UCSD-AML1 (cell line): ENCODE measurements around the gene RSPH10B.
A peak's percentile ranks its signal among the peaks of the same experiment; 100 is the strongest.
"Not testable (repeated sequence)": the region's sequence is repeated elsewhere in the genome, so short reads cannot be mapped to it uniquely, and the experiment has no call there.

Experiments
- DNase-seq: peaks from one replicate; lab custom pipeline; 2025; ENCODE audit not compliant: unreplicated experiment; lab: John Stamatoyannopoulos, UW

The RSPH10B gene

GRCh38 chr7:5970347-5970911, at the start of gene RSPH10B:
Gene RSPH10B, minus strand, starts transcription at chr7:5970689. Its CDS starts 3,573 bp downstream, at chr7:5967116.
- DNase-seq = not testable (repeated sequence)

GRCh38 chr7:6016653-6016966, 46.1 kb upstream of the RSPH10B start:
- DNase-seq = no peak

- no peak for DNase-seq
These were observed 45.6 kb upstream of the RSPH10B start for GRCh38 chr7:6015917-6016652.

DNA sequence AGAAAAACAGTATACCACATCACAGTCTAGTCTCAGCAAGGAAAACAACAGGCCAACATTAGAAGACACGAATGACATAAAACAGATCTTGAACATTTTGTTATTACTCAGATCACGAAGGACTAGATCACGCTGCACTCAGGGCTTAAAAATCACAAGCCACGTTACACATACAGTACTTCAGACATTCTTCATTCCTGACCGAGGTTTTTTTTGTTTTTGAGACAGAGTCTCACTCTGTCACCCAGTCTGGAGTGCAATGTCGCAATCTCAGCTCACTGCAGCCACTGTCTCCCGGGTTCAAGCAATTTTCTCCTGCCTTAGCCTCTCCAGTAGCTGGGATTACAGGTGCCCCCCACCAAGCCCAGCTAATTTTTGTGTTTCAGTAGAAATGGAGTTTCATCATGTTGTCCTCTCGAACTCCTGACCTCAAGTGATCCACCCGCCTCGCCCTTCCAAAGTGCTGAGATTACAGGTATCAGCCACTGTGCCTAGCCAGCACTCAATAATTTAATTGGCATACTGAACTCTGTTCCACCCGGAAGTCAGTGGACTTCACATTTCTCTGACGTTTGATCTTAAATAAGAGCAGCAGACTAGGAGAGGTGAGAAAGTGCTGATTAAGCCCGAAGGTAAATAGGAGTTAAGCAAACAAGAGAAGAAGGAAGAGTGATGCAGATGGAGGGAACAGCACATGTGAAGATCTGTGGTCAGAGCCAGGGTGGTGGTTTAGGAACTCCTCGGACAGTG, 42.0 kb upstream of the RSPH10B start:
- no peak for DNase-seq

GRCh38 chr7:6011541-6011940, 41.1 kb upstream of the RSPH10B start:
- no peak for DNase-seq

DNA sequence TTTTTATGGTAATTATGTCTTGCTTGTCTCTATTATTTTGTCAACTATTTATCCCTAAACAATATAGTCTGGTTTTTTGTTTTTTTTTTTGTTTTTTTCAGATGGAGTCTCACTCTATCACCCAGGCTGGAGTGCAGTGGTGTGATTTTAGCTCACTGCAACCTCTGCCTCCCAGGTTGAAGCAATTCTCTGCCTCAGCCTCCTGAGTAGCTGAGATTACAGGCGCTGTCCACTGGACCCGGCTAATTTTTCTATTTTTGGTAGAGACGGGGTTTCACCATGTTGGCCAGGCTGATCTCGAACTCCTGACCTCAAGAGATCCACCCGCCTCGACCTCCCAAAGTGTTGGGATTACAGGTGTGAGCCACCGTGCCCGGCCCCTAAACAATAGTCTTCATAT, 39.9 kb upstream of the RSPH10B start:
- not testable (repeated sequence) for DNase-seq

DNA sequence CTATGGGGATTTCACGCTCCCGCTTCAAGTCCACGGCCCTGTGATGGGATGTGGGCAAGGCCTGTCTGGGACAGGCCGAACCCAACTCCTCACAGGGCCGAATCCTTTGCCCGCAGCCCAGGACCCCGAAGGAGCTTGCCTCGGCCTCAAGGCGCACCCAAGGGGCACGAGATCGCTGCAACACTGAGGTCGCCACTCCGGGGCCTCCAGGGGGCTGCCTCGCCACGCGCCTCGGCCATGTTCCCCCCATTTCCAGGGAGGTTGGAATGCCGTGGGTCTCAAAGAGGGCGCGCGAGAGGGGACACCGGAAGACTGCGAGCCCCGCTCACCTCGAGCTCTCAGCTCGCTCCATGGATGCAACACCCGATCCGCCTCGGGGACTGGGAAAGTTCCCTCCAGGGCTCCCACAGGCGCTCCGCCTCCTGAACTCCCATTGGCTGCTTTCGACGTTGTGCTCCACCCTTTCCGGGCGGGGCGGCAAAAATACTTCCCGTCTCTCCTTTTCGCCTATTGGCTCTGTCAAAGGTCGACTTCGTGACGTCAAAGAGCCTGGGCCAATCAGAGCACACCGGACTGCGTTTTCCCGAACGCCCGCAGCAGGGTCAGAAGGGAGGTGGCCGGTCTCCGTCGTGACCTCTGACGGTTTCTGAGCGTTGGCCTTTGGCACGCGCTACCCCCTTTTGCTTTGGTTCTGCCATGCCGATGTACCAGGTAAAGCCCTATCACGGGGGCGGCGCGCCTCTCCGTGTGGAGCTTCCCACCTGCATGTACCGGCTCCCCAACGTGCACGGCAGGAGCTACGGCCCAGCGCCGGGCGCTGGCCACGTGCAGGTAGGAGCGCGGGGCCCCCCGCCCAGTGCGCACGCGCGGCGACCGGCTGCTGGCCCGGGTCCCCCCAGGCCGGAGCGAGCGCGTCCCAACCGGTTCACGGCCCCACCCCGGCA, 38.5 kb upstream of the RSPH10B start, which contains the start of the genes AIMP2 and PMS2:
TSS of gene AIMP2 (plus strand) at position 605 of the 944 bp plus-strand sequence. CDS start at position 697, 92 bp downstream.
TSS of gene PMS2 (minus strand) at position 382 of the 944 bp plus-strand sequence. CDS start at position 352, 30 bp downstream.
- DNase-seq = peak; percentile 90

- DNase-seq = not testable (repeated sequence)
These were observed 37.5 kb upstream of the RSPH10B start for GRCh38 chr7:6007835-6008590.

DNA sequence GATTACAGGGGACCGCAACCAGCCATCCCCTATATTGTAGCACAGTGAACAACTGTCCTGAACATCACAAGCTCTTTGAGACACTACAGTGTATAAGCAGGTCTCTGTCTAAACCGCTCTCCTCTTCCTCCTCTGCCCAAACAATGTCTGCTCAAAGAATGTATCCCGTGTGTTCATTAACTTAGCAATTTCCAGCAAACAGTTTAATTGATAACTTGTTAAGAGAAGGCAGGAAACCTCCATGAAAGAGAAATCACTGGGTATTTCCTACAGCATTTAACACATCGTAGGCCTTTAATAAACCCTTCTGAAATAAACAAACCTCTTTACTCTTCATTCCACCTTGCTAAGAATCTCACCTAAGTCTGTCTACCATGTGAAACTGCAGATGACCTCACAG, 36.9 kb upstream of the RSPH10B start:
- no peak for DNase-seq

GRCh38 chr7:5997210-5997808, 26.8 kb upstream of the RSPH10B start:
- peak; percentile 13 for DNase-seq

DNA sequence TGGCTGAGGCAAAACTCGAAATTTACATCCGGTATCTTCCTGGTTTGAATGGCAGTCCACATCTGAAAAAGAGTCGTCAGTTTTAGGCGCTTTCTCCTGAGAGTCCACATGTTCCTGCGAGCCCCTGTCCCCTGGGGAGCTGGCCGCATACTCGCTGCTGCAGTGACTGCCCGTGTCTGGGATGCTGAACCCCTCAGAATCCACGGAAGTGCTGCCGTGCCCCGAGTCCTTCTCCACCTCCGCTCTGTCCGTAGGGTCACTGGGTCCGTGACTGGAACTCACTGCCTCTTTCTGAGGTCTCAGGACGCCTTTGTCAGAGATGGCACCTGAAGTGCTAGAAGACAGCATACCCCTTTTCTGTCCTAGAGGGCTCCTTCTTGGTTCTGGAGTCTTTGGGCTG, 16.6 kb upstream of the RSPH10B start:
- not testable (repeated sequence) for DNase-seq

- DNase-seq = not testable (repeated sequence)
These were observed 9.3 kb upstream of the RSPH10B start for GRCh38 chr7:5979680-5980314.

DNA sequence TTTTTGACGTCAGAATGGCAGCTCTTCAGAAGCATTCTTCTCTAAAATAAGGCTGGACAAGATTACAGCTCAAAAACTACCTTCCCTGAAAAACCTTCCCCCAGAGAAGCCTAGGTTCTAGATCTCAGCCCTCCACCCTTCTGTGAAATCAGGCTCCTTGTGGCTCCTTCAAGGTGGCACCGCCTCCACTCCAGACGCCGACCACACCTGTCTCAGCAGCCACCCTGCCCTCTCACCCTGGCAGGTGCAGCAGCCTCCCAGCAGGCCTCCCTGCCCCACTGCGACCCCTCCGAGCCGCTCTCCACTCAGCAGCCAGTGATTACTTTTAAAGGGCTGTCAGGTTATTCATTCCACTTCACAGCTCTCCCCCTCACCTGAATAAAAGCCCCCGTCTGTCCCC, 3.1 kb upstream of the RSPH10B start:
- not testable (repeated sequence) for DNase-seq

GRCh38 chr7:5963810-5964209, 6.7 kb downstream of the RSPH10B start:
- not testable (repeated sequence) for DNase-seq

- not testable (repeated sequence) for DNase-seq
These were observed 7.3 kb downstream of the RSPH10B start for GRCh38 chr7:5963205-5963604.

GRCh38 chr7:5934945-5935450, 35.5 kb downstream of the RSPH10B start:
- DNase-seq = not testable (repeated sequence)

DNA sequence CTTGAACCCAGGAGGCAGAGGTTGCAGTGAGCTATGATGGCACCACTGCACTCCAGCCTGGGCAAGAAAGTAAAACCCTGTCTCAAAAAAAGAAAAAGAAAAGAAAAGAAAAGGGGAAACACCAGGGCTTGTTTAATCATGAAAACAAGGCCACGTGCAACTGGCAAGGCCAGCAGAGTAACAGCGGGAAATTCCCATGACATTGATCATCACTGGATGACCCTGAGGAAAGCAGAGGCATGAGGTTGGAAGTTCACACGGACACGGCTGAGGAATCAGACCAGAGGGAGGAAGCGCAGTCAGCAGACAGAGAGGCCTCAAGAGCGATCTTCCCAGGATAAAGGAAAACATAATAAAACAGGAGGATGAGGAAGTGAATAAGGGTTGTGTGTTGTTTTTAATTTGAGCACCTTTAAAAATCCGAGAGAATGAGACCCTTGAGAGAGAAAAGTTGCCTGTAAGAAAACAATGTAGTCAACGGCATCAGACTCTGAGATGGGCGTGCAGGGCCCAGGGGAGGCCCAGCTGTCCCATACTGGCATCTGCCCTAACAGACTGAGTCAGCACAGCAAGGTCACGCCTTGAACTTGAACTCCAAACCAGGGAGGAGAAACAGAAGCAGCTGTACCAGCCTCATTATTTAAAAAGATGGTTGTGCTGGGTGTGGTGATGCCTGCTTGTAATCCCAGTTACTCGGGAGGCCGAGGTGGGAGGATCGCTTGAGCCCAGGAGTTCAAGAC, 38.4 kb downstream of the RSPH10B start:
- not testable (repeated sequence) for DNase-seq

GRCh38 chr7:5931250-5931649, 39.2 kb downstream of the RSPH10B start:
- DNase-seq = not testable (repeated sequence)
